Omental fat pad (tissue), 4 donors: Measurements from ENCODE around the gene PRL. TPM values are rescaled to one million over a fixed set of nuclear protein-coding genes. Genes with fewer than 3 reads are reported as not detected.

Experiments used
- ATAC-seq: fragments of 150-250 bp; one replicate; pipeline ENCODE4 v1.9.1; 2016; ENCODE audit warnings: mild to moderate bottlenecking, moderate library complexity; ENCODE audit not compliant: low FRiP score
- DNase-seq: peaks from one replicate; pipeline ENCODE4 v3.0.0-alpha.2; 2019; ENCODE audit warnings: low spot score
- CTCF ChIP-seq, 3 donors: fragments of 450-650 bp; IDR thresholded peaks; one replicate each; pipeline ENCODE4 v1.5.1; 2016 to 2017; ENCODE audit warnings: antibody characterized with exemption in 3 of 3, mild to moderate bottlenecking in 3 of 3, moderate library complexity in 2 of 3
- total RNA-seq, 4 donors: library from RNA; depleted of rRNA; stranded (reverse); fragments of >200 nt; gene quantifications; one replicate each; pipeline ENCODE4 v1.1.0, GENCODE V29; 2016

PRL gene
- total RNA-seq, 4 donors from 2014 or later, result not detected

GRCh38 chr6:22237526-22237925 lies 59.3 kb downstream of the PRL start:
- TF ChIP-seq CTCF (IDR thresholded peaks at IDR 0.05), result no peak
- no peak for DNase-seq
- no peak for ATAC-seq
